GM13976 (cell line): Measurements from ENCODE around the gene MATCAP1.

ENCODE experiments used
- DNase-seq: peaks from one replicate; pipeline ENCODE4 v3.0.0; 2012; ENCODE audit warnings: low spot score
- in situ Hi-C: fragments of 300-500 bp; cut with MboI; formaldehyde crosslinking; loops from one replicate; pipeline ENCODE4 v1.12.0; 2022; ENCODE audit warnings: low sequenced_read_pairs, mixed read lengths, inconsistent platforms; ENCODE audit not compliant: unreplicated experiment
- TF ChIP-seq, protein P1 (sequence below): IDR thresholded peaks from 2 replicates; pipeline ENCODE4 v1.5.1; 2012; ENCODE audit warnings: borderline replicate concordance, mild to moderate bottlenecking; ENCODE audit not compliant: insufficient read depth; ENCODE audit errors: extremely low read depth, missing control alignments, control extremely low read depth

Gene MATCAP1

DNA sequence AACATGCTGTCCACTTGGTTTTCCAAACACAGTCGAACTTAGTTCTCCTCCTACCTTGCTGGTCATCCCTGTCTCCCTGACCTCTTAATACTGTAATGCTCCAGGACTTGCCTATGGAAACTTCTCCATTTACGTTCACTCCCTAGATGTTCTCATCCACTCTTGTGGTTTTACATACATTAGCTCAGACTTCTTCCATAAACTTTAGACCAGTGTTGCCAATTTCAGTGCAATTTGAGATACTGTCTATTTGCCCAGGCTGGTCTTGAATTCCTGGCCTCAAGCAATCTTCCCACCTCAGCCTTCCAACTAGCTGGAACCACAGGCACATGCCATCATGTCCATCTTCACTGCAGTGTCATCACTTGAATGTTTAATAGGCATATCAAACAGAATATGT, 1.5 kb downstream of the MATCAP1 start:
- TF ChIP-seq, protein P1, sequence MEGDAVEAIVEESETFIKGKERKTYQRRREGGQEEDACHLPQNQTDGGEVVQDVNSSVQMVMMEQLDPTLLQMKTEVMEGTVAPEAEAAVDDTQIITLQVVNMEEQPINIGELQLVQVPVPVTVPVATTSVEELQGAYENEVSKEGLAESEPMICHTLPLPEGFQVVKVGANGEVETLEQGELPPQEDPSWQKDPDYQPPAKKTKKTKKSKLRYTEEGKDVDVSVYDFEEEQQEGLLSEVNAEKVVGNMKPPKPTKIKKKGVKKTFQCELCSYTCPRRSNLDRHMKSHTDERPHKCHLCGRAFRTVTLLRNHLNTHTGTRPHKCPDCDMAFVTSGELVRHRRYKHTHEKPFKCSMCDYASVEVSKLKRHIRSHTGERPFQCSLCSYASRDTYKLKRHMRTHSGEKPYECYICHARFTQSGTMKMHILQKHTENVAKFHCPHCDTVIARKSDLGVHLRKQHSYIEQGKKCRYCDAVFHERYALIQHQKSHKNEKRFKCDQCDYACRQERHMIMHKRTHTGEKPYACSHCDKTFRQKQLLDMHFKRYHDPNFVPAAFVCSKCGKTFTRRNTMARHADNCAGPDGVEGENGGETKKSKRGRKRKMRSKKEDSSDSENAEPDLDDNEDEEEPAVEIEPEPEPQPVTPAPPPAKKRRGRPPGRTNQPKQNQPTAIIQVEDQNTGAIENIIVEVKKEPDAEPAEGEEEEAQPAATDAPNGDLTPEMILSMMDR = no peak
- in situ Hi-C loops = no loop called here
- DNase-seq = no peak

- in situ Hi-C loops = no loop called here
- no peak for DNase-seq
- TF ChIP-seq, protein P1 = no peak
Measured at GRCh38 chr16:67181346-67181745, 2.4 kb downstream of the MATCAP1 start.

- TF ChIP-seq, protein P1 = no peak
- no peak for DNase-seq
- in situ Hi-C loops = no loop called here
Measured at GRCh38 chr16:67180166-67180565, 3.6 kb downstream of the MATCAP1 start.

GRCh38 chr16:67179421-67180080, 4.2 kb downstream of the MATCAP1 start:
- DNase-seq = no peak
- in situ Hi-C loops = no loop called here
- TF ChIP-seq, protein P1 = peak; percentile 8

DNA sequence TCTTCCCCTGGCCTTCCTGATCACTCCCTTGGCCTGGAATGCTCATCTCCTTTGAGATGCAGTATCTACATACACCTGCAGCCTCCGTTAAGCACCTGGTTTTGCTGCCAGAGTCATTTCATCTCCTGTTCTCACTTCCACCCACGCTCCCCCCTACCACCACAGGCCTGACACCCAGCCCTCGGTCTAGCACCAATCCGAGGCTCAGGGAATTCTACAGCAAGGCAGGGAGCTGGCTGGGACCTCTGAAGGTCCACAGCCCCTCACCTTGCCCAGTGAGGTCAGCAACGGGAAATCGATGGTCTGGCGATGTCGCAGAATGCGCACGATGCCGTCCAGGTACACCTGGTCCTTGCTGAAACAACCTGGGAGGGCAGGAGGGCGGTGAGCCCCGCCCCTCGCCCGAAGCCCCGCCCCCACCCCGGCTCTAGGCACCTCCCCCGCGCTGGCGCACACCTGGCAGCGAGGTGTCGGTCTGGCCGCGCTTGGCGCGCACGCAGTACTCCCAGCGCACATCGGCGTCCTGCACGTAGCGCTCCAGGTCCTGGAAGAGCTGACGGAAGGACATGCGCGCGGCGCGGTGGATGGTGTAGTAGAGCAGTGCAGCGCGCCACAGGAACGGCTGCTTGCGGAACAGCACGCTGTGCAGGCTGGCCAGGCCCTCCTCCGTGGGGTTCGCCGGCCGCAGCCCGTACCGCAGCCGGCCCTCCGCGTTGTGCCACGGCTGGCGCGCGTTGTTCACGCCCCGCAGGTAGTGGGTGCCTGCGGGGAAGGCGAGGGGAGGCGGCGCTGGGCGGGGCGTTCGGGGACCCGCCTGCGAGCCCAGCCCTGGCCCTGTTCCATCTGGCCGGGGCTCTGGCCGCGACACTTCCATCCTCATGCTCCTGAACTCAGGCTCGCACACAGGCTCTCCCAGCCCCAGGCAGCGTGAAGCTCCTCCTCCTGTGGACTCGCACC, 5.7 kb downstream of the MATCAP1 start:
- no peak for DNase-seq
- in situ Hi-C loops = no loop called here
- TF ChIP-seq, protein P1 = no peak

DNA sequence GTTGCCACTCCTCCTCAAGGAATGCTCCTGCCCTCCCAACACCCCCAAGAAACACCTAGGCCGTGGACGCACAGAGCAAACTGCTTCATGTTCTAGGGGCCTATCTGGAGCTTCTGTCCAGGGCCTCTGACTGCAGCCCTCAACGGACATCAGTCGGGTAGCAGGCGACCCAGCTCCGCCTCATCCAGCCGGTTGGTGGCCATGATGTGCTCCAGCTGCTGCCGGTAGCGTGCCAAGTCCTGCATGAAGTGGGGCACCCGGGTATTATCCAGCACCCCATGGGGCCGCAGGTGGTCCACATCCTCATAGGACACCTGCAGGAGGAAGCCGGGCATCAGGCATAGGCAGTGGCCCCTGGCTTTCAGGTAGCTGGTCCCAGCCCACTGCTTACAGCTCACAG, 7.1 kb downstream of the MATCAP1 start:
- TF ChIP-seq, protein P1 = no peak

More for the DNA sequence above, 7.1 kb downstream of the MATCAP1 start:
- in situ Hi-C loops = no loop called here
- DNase-seq = no peak
